GM13977 (cell line): ENCODE results near the gene ADAM15.

Experiments used
- DNase-seq: peaks from one replicate; pipeline ENCODE4 v3.0.0; 2012; ENCODE audit warnings: low spot score
- CTCF ChIP-seq: IDR thresholded peaks from 2 replicates; pipeline ENCODE4 v1.5.1; 2012; ENCODE audit warnings: mild to moderate bottlenecking, control low read depth; ENCODE audit not compliant: insufficient read depth; ENCODE audit errors: extremely low read depth, missing control alignments
- in situ Hi-C: fragments of 300-500 bp; cut with MboI; formaldehyde crosslinking; loops from one replicate; pipeline ENCODE4 v1.12.0; 2022; ENCODE audit warnings: low sequenced_read_pairs, low pct_unique_long_range_greater_than_20kb, mixed read lengths, inconsistent platforms; ENCODE audit not compliant: unreplicated experiment

Gene ADAM15

GRCh38 chr1:155009221-155009711 is 41.9 kb upstream of the ADAM15 start:
- DNase-seq = no peak
- TF ChIP-seq CTCF = no peak
- in situ Hi-C loops = no loop called here

GRCh38 chr1:155009742-155010141 is 41.4 kb upstream of the ADAM15 start:
- DNase-seq = no peak
- TF ChIP-seq CTCF = no peak
- in situ Hi-C loops = no loop called here

GRCh38 chr1:155010211-155010918 is 40.8 kb upstream of the ADAM15 start:
- in situ Hi-C loops = no loop called here
- no peak for TF ChIP-seq CTCF
- no peak for DNase-seq

GRCh38 chr1:155011004-155011416 is 40.1 kb upstream of the ADAM15 start:
- TF ChIP-seq CTCF = no peak
- in situ Hi-C loops = no loop called here
- DNase-seq = no peak

- no peak for DNase-seq
- in situ Hi-C loops = no loop called here
- no peak for TF ChIP-seq CTCF
These were observed 39.6 kb upstream of the ADAM15 start for GRCh38 chr1:155011437-155012025.

GRCh38 chr1:155012026-155012546 is 39.0 kb upstream of the ADAM15 start:
- no peak for TF ChIP-seq CTCF
- in situ Hi-C loops = no loop called here
- no peak for DNase-seq
